ENCODE results near the gene KCNK17.

KCNK17 gene, protein sequence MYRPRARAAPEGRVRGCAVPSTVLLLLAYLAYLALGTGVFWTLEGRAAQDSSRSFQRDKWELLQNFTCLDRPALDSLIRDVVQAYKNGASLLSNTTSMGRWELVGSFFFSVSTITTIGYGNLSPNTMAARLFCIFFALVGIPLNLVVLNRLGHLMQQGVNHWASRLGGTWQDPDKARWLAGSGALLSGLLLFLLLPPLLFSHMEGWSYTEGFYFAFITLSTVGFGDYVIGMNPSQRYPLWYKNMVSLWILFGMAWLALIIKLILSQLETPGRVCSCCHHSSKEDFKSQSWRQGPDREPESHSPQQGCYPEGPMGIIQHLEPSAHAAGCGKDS

GRCh38 chr6:39314273-39314795 lies at the start of gene KCNK17:
Gene KCNK17, minus strand, starts transcription at chr6:39314419. Its CDS starts 99 bp downstream, at chr6:39314320.
- in situ Hi-C loops (cut with HindIII; ENCODE audit: low sequenced_read_pairs), result no loop called here

- in situ Hi-C loops (cut with HindIII; ENCODE audit: low sequenced_read_pairs), result no loop called here
Measured at GRCh38 chr6:39363280-39363679, 49.1 kb upstream of the KCNK17 start.

DNA sequence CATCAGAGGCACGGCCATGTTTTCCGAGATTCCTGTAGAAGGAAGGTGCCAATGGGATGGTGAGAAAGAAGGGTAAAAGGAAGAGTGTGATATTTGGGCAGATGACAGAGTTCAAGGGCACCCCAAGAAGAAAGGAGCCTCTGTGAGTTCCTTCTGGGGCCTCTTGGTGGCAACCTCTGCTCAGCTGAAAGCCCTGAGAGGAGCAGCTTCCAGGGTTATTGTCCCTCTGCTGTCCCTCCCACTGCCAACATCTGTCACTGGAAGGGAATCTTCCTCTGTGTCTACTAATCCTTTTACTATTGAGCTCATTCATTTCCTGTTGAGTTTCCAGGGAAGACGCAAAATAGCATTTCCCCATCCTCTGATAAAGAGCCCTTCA lies 48.3 kb upstream of the KCNK17 start:
- in situ Hi-C loops (cut with HindIII; ENCODE audit: low sequenced_read_pairs), result no loop called here

GRCh38 chr6:39361657-39362486 lies 47.7 kb upstream of the KCNK17 start:
- in situ Hi-C loops (cut with HindIII; ENCODE audit: low sequenced_read_pairs), result no loop called here

DNA sequence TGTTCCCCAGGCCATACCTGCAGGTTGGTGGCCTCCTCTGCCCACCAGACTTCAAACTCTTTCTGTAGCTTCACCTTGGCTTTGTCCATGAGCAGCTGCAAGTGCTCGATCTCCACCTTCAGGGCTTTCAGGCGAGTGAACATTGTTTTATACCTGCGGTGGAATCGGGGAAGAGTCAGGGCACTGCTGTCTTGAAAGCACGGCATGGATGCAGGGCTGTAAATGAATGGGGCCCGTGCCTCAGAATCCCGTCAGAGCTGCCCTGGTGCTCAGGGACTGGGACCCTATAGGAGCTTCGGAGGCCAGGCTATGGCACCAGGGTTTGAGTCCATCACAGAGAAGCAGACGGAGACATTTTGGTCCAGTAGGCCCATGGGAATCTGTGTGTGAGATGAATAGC lies 46.2 kb upstream of the KCNK17 start:
- in situ Hi-C loops (cut with HindIII; ENCODE audit: low sequenced_read_pairs), result no loop called here

GRCh38 chr6:39357998-39358686 lies 43.9 kb upstream of the KCNK17 start:
- in situ Hi-C loops (cut with HindIII; ENCODE audit: low sequenced_read_pairs), result no loop called here

- in situ Hi-C loops (cut with HindIII; ENCODE audit: low sequenced_read_pairs), result no loop called here
Measured at GRCh38 chr6:39353698-39354315, 39.6 kb upstream of the KCNK17 start.

DNA sequence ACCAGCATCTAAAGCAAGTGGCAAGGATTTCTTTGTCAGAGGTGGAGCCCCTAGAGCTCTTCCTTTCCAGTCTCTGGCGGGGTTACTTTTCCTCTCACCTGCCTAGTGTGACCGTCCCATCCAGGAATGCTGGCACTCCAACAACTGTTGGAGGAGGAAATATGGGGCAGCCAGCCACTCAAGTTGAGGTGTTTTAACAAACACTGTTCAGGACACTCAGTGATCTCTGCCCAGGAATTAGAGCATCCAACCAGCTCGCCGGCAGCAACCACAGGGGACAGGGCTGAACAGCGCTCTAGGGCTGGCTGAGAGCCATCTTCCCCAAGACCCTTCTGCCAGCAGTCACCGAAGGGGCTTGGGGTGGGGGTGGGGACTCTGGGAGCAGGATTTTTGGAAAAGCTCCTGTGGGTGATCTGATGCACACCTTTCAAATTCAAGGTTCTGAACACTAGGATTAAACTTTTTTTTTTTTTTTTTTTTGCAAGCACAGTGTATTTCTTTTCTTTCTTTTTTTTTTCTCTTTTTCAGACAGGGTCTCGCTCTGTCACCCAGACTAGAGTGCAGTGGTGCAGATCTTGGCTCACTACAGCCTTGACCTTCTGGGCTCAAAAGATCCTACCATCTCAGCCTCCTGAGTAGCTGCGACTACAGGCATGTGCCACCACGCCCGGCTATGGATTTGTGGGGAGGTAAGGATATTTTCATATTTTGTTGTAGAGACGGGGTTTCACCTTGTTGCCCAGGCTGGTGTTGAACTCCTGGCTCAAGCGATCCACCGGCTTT lies 36.7 kb upstream of the KCNK17 start:
- in situ Hi-C loops (cut with HindIII; ENCODE audit: low sequenced_read_pairs), result no loop called here

DNA sequence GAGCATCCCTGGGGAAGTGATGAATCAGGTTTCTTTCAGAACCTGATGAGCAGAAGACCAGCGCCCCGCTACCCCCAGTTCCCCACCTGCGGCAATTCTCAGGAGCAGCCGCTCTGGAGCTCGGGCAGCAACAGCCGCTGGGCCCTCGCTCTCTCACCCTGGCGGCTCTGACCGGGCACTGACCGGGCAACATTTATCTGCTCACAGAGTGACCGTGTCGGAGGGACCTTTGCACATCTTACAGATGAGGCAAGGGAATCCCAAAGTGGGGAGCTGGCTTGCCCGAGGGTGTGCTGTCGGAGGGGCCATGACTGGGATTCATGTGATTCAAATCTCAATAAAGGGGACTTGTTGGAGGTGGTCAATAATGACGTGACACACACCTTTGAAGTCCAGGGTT lies 34.5 kb upstream of the KCNK17 start:
- in situ Hi-C loops (cut with HindIII; ENCODE audit: low sequenced_read_pairs), result no loop called here

- in situ Hi-C loops (cut with HindIII; ENCODE audit: low sequenced_read_pairs), result no loop called here
Measured at GRCh38 chr6:39347906-39348585, 33.8 kb upstream of the KCNK17 start.

GRCh38 chr6:39347206-39347605 lies 33.0 kb upstream of the KCNK17 start:
- in situ Hi-C loops (cut with HindIII; ENCODE audit: low sequenced_read_pairs), result no loop called here

- in situ Hi-C loops (cut with HindIII; ENCODE audit: low sequenced_read_pairs), result no loop called here
Measured at GRCh38 chr6:39344821-39345280, 30.6 kb upstream of the KCNK17 start.

- in situ Hi-C loops (cut with HindIII; ENCODE audit: low sequenced_read_pairs), result no loop called here
Measured at GRCh38 chr6:39343396-39343870, 29.2 kb upstream of the KCNK17 start.

DNA sequence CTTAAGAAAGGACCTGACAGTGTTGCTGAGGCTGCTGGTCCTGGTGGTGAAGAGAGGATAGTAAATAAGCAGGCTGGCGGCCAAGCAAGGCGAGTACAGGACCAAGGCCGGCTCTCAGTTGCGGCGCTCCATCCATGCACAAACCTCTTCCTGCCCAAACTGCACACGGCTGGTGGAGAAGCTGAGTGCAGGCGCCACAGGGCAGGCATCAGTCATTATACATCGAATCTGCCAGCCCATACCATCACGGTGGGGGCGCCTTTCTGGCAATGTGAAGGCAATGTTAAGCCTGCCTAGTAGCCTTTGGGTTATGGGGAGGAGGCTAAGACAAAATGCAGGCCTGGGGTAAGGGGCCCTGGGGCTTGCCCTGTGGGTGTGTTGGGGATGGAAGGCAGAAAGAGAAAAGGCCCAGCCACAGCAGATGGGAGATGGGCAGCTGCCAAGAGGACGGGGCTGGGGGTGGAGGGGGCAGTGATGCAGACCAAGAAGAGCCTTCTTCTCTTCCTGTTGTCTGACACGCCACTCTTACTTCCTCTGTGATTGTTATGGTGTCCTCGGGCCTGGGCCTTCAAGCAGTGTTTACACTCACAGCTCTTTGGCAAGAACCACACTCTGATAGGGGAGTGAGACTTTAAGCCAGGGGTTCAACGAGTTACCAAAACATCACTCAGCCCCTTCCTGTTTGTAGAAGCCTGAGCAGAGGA lies 28.6 kb upstream of the KCNK17 start:
- in situ Hi-C loops (cut with HindIII; ENCODE audit: low sequenced_read_pairs), result no loop called here

GRCh38 chr6:39341937-39342336 lies 27.7 kb upstream of the KCNK17 start:
- in situ Hi-C loops (cut with HindIII; ENCODE audit: low sequenced_read_pairs), result no loop called here

GRCh38 chr6:39341352-39341751 lies 27.1 kb upstream of the KCNK17 start:
- in situ Hi-C loops (cut with HindIII; ENCODE audit: low sequenced_read_pairs), result no loop called here

GRCh38 chr6:39339868-39340550 lies 25.8 kb upstream of the KCNK17 start:
- in situ Hi-C loops (cut with HindIII; ENCODE audit: low sequenced_read_pairs), result no loop called here

Measured in DLD1 (cell line).